GM19239 (cell line): ENCODE measurements around the gene LIFR.

Experiments
- DNase-seq: peaks from one replicate; pipeline ENCODE4 v3.0.0; 2011; ENCODE audit warnings: low spot score; ENCODE audit not compliant: insufficient read length
- FAIRE-seq: peaks from 2 replicates; lab custom pipeline; 2011; peaks lifted over from hg19 to GRCh38; lab: Jason Lieb, UNC

The LIFR gene

DNA sequence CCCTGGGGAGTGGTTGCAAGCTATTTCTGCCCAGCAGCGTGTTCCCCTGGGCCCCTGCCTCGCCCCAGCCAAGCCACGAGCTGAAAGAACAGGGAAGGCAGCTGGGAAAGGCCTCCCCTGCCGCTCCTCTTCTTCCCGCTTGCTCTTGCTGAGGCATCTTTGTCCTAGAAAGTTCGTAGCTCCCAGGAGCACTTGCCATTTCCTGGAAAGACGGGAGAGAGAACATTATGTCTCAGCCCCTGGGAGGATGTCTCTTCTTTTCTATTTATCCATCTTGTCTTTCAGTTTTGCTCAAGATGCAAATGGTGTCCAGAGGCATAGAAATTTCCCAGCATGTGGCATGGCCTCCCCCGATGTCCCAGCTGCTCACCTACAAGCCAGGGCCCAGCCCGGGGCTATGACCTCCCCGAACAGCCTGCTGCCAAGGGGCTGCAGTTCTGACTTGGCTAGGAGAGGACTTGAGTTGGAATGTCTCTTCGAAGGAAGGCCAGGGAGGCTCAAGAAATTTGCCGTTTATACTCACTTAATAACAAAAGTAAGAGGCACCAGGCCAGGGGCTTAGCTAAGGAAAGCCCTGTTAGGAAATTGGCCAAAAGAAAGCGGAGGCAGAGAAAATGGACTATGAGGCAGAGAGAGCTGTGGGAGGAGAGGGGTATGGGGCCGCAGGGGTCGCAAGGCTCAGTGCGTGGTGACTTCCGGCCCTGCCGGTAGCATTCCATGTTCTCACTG is 87.3 kb downstream of the LIFR start:
- no peak for DNase-seq
- FAIRE-seq: no peak

DNA sequence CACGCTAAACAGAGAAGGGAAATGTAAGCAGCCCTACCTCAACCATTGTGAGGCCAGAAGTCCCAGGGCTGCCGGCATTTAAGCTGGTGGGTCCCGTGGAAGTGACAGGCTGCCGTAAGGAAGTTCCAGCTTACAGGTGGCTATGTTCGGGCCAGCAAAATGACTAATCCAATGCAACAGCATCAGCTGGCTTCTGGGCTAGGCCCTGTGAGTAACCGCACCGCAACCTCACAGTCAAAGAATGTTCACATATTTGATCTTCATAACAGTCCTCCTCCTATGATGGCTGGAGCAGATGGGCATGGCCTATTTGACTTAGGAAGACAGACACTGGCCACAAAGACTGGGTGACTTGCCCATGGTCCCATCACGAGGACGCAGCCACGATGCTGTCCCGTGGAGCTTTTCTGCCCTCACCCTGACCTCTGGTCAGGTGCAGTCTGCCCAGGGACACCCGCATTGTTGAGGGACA is 88.2 kb downstream of the LIFR start:
- DNase-seq (no peak), FAIRE-seq (no peak)

DNA sequence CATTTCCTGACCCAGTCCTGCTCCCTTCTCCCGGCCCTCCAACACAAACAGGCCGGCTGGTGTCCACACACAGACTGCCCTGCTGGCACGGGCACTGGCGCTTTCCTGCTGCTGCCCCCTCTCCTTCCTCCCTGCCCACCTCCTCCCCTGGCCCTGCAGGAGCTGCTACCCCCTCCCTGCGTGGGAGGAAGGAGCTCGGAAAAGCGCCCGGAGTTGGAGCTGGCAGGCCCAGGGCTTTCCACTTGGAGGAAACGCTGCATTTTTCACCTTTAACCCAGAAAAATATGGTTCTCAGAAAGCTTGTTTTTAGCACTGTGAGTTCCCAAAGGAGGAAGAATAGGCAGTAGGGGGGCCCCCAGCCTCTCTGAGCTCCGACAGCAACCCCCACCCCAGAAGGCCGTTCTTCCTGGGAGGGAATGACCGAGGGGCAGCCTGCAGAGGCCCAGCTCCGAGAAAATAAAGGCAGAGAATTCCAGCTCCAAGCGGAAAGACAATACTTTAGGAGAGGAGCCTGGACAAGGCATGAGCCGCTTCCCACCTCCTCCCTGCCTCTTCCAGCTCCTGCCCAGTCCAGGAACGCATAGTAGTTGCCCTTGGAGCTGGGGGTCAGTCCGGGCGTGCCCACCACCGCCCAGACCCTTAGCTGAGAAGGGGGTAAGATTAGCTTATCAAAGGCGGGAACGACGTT is 88.9 kb downstream of the LIFR start:
- no peak for FAIRE-seq
- DNase-seq: no peak

DNA sequence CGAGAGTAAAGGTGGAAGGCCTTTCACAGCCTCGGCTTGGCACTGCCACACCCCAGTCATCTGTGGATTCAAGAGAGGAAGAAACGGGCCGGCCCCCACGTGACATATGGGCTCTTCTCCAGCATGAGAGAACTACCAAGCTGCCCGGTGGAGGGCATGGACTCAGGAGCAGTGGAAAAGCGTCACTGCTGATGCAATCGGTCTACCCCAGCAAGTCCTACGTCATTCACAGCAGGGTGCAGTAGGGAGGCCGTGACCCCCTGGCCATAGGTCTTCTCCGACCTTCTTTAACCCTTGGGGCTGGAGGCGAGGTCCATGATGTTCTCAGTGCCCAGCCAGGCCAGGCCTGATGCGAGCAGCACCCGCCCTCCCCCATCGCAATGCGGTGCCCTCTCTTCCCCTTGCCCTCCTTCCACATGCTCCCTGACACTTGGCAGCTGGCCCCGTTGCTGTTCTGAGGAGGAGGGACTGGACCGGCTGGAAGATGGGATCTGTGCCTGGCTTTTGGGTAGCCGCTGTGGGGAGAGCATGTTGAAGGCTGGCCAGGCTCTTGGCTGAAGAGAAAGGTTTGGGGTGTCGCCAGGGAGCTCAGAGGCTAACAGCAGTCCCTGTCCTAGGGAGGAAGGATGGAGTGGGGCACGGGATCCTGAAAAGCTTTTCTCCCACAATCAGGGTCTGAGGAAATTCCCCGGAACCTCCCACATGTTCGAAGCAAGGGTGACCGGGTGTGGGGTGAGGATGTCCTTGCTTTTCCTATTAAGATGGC is 89.8 kb downstream of the LIFR start:
- DNase-seq: no peak
- no peak for FAIRE-seq

DNA sequence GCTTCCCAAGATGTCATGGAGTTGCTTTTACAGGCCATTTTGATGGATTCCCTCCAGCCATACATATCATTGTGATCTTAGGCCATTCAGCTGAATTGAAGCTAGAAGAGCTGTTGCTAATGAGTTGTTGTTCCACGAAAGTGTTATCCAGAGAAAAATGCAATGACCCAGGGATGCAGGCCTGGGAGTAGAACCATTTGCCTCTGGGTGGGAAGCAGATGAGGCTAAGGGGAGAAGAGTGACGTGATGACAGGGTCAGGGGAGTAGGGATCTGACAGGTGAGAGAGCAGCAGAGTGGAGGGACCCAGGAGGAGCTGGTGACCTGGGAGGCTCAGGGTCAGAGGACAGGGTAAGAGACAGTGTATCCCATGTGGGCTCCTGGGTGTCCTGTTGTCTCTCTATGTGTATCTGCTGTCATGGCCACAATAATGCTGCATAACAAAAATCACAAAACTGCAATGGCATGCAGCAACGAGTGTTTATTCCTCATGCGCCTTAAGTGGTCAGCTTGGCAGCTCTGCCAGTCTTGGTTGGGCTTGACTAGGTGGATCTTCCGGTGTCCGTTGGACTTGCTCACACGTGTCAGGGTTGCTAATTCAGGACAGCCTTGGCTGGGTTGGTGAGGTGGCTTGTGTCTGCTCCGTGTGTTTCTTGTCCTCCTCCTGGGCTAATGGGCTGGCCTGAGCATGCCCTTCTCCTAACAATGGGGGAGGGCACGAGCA is 90.6 kb downstream of the LIFR start:
- DNase-seq (no peak), FAIRE-seq (no peak)

DNA sequence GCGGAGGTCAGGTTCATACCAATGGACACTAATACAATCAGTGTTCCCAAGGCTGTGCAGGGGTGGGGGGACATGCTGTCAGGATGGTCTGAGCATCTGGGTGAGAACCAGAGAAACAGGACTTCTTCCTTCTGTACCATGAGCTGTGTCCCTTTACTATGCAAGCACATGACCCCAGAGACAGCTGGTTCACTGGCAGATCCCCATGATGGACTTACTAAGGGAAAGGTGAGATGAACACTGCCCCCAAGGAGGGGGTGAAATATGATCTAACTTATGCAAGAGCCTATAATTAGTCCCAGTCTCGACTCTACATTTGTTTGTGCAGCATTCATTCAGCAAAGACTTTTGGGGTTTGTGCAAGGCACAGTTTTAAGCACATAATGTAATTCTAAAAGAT is 91.4 kb downstream of the LIFR start:
- FAIRE-seq (no peak), DNase-seq (no peak)

DNA sequence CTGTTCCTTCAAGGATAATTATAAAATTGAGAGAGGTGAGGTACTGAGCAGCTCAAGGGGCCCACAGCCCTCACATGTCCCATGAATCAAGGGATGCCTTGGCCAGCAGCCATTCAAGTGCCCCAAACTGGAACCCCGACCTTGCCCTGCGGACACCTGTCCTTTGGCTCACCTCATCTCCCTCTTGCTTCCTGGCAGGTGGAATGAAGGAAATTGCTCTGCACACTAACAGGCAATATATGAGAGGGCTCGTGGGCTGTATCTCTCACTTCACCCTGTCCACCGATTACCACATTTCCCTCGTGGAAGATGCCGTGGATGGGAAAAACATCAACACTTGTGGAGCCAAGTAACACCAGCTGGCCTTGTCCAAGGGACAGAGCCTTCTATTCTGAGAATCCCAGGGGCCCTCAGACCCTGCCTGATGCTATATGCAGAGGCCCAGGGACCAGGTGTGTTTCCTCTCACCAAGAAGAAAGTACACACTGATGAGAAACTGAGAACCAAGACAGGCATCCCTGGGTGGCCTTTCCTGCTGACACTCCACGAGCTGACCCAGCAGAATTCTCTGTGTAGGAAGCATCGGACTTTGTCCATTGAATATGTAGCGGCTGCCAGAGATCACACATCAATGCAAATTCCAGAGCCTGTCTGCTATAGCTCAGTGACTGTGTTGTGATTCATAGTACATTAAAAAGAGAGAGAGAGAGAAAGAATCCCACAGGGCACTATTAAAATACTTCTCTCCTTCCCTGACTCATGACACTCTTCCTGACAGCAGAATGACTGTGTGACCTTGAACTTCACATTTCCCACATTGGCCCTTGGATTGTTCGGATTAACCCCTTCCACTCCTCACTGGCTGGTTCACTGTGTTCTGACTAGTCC is 92.6 kb downstream of the LIFR start:
- FAIRE-seq: no peak
- no peak for DNase-seq

DNA sequence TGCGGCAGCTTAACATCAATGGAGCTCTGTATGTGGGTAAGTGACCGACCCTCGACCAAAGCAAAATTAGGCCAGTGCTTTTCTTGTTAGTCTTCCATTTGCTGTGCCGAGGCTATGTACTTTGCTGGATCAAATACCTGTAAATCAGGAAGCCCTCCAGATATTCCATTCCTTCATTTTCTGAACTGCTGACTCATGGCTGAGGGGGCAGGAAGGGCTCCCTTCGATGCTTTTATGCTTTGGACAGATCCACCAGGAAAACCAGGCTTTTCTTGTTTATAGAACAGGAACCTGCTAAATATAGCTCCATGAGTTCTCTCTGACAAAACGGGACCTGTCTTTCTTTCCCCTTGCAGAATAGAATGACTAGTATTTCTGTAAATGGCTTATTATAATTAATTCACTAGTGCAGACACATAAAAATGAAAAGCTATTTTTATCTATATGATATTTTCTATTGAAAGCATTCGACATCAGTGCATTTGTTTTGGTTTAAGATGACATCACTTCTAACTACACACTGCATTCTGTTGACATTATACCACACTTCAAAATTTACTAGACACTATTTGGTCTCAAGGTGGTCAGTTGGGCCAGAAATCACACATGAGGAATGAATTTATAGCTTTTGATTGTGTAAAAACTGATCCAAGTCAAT is 93.3 kb downstream of the LIFR start:
- DNase-seq (no peak), FAIRE-seq (no peak)

DNA sequence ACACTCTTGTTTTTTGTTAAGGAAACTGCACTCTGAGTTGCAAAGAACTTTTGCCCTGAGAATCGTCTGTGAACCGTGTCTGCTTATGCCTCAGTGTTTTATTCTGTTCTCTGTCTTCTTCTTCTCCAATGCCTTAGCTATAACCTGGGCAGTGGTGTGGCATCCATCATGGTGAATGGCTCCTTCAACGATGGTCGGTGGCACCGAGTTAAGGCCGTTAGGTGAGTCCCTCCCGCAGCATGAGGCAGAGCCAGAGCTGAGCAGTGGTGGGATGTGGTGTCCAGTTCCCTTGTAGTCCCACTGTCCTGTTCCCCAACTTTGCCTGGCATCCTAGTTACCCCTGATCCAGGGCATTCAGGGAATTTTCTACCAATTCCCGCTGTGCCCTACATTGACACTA is 98.3 kb downstream of the LIFR start:
- no peak for FAIRE-seq

DNA sequence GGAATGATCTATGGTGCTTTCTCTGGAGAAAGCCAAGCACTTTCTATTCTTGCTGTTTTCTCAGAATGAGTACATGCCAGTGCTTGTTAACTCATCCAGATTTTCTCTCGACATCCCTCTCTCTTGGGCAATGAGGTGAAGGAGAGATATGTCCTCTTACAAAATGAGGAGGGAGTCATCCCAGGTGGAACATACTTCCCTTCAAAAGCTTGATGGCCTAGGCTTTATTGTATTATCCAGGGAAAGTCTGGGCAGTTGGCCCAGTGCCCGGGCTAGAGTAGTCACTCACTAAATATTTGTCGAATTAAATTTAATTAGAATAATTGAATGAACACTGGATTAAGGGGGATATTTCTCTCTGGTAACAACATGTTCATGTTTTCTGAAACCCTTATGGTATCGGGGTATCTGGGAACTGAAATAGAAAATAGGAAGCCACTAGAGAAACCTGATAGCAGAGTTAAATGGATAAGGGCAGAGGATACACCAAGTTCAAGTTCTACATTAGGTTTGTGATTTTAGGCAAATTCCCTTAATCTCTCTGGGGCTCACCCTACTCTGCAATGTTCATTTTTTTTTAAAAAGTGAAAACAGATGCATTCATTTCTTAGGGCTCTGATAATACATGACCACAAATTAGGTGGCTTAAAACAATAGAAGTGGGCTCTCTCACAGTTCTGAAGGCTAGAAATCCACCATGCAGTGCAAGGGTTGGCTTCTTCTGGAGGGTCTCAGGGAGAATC is 99.6 kb downstream of the LIFR start:
- FAIRE-seq: no peak

More for the DNA sequence above, 98.3 kb downstream of the LIFR start:
- DNase-seq: no peak

DNA sequence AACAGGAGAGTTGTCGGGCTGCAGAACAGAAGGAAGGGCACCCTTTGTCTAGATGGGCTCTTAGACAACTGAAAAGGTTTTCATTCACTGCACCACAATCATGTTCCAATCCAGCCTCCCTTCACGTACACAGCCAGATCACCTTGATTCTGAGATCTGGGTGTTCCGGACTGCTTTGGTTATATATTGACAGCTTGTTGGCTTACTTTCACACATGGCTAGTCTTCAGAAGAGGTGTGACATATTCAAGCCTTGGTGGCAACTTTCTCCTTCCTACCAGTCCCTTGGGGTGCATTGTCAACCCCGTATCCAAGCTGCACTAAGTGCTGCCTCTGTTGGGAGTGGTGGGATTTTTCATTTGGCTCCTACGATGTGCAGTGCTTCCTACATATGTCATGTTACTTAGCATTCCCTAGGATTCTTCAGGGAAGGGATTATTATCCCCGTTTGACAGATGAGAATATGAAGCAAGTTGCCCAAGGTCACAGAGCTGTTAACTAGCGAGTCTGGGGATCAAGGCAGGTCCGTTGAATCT is 100.6 kb downstream of the LIFR start:
- FAIRE-seq (peak; percentile 37), DNase-seq (peak; percentile 17)

More for the DNA sequence above, 99.6 kb downstream of the LIFR start:
- DNase-seq: no peak

DNA sequence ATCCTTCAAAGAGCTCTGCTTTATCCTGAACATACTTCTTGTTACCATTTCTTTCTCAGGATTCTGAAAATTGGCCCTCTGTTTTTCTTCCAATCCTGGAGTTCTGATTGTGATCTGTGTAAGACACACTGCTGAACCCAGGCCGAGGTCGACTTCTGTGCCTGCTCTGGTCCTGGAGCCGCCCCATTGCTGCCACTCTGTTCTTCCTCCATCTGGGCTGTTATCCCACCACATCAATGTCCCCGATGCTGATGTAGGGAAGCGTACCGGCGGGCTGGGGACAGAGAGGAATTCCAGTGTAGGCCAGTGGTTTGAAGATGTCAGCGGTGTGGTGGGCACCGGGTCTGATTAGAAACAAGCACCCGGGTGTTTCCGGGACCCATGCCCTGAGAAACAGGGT is 102.5 kb downstream of the LIFR start:
- DNase-seq: no peak
- FAIRE-seq: no peak

DNA sequence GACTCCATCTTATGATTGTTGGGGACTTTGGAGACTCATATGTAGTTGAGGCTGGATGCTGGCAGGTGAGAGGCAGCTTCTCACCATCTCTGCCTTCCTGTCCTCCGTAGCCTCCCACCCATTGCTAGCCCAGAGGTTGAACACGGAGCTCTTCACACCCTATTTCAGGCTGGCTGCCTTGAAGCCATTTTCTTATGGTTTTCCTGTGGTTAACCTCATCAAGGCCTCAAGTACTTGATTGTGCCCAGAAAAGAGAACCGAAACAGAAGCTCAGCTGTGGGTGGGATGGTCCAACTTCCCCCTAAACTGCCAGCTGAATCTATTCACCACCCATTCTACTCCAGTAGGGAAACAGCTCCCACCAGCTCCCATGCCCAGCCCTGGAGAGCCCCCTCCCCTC is 102.9 kb downstream of the LIFR start:
- DNase-seq (peak; percentile 40), FAIRE-seq (peak; percentile 93)

DNA sequence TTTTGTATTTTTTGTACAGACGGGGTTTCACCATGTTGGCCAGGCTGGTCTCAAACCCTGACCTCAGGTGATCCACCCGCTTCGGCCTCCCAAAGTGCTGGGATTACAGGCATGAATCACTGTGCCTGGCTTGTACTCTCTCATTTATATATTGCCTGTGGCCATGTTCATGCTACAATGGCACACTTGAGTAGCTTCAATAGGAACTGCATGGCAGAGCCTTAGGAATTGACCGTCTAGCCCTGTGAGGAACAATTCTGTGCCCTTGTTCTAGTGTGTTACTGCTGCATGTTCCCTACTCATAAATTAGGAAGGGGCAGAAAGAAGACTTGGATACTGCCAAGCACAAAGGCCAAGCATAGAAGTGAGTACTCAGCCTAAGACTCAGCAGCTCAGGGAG is 104.2 kb downstream of the LIFR start:
- FAIRE-seq (no peak), DNase-seq (no peak)

DNA sequence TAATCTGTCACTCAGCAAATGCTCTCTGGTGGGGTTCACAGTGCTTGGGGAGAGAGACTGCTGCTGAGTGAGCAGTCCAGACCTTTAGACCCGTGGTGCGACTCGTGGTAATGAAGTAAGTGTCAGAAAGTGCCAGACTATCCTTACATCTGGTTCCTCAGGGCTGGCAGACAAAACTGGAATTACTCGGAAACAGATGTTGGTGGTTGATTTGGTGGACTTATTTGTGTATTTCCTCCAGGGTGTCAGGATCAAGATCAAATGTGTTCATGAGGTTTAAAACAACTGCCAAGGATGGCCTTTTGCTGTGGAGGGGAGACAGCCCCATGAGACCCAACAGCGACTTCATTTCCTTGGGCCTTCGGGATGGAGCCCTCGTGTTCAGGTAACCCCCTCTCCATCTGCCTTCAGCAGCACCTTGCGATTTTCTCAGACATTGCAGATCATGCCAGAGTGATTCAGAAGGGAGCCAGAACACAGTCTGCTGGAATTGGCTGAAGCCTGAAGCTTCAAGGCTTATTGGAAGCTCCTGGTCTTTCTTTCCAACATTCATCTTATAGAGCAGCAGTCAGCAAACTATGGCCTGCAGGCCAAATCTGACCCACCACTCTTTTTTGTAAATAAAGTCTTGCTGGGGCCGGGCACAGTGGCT is 105.2 kb downstream of the LIFR start:
- FAIRE-seq (no peak), DNase-seq (no peak)

DNA sequence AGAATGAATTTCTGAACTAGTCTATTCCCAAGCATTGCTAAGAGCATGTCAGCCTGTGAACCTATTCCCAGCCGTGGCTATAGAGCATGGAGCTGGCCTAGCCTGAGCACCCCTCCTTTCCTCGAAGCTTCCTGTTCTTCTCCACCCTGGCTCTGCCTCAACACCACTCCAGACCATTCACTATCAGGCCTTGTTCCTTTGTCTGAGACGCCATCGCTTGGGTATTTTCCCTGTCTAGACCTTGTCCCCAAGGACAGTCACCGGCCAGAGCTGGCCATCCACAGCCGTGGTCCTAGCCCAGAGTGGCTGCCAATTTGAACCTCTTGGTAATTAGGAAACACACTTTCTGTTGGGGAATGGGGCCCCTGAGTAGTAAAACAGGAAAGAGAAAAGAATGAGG is 105.8 kb downstream of the LIFR start:
- FAIRE-seq (no peak), DNase-seq (no peak)

DNA sequence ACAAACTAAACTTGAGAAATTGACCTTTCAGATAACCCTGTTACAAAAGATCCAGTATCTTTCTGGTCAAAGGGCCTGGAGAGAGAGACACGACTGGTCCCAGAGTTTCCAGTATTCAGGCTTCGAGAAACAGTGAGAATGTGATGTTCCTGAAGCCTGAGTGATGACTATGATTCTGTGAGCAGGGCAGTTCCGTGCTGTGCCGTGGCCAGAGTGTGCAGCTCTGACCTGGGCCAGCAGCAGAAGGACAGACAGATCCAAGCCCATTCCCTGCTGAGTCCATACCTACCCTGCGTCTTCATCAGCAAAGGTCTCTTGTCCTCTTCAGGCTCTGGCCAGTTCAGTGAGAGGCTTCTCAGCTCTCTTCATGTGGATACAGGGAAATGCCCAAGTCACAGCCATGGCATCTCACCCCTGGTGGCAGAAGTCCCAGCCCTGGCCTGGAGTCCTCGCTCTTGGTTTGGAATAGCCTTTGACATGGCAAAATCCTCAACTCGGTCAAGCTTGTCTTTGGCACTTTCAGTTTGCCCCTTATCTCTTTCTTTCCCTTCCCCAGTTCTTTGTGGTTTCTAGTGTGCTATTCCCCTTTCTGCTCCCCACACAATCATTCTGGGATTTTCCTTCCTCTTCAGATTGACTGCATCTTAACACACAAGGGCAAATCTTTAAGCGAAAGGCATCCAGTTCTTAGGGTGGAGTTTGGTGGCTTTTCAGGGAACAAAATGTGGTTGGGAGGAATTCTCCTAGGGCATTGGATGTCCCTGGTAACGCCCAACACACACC is 107.7 kb downstream of the LIFR start:
- FAIRE-seq: no peak
- DNase-seq: no peak
